T47D (cell line): ENCODE measurements around the gene AKAP11.

Experiments
- DNase-seq, 2 experiments: peaks; one replicate each; pipeline versions ENCODE4 v3.0.0 to v3.0.0-alpha.2; 2011 to 2012; ENCODE audit warnings: low read depth in 1 of 2, low spot score in 1 of 2
- JUND ChIP-seq: IDR thresholded peaks from 2 replicates; pipeline ENCODE4 v1.6.1; 2012; ENCODE audit warnings: low read depth
- in situ Hi-C: cut with HindIII; loops from 2 replicates; pipeline ENCODE4 v1.10.0; 2016; ENCODE audit warnings: low sequenced_read_pairs, low pct_unique_long_range_greater_than_20kb

The AKAP11 gene

DNA sequence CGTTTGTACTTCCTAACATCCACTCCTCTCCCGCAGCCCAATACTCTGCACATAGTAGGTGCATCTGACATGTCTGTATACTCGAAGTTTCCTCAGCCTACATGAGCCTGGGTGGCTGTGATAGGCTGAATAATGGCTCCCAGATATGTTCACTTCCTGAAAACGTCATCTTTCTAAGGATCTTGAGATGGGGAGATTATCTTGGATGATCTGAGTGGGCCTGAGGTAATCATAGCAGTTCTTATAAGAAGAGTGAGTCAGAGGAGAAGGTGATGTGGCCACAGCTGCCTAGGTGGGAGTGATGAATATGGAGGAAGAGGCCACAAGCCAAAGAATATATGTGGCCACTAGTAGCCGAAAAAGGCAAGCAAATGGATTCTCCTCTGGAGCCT, 84.2 kb downstream of the AKAP11 start:
- DNase-seq: no peak
- in situ Hi-C loops: no loop called here
- TF ChIP-seq JUND: no peak

DNA sequence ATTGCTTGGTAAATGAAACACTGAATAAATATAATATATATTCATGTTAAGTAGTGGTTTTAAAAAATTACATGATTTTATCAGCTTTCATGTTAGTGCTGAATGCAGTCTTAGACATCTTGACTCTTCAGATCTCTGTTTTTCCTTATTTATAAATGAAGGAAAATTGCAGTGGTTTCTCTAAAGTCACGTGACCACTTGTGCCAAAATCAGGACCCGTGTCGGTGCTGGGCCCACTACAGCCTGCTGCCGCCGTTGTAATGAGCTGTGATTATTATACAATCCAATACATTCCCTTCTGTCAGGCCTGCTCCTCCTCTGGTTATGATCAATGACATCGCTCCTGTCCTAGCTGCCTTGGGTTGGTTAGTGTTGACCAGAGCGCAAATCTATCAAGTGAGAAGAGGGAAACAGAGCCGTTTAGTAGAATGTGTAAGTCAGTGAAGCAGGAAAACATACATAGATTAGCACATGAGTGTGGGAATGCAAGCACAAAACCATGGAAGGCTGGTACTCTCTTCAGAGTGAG, 88.2 kb downstream of the AKAP11 start:
- DNase-seq: no peak
- no peak for TF ChIP-seq JUND
- in situ Hi-C loops: no loop called here

DNA sequence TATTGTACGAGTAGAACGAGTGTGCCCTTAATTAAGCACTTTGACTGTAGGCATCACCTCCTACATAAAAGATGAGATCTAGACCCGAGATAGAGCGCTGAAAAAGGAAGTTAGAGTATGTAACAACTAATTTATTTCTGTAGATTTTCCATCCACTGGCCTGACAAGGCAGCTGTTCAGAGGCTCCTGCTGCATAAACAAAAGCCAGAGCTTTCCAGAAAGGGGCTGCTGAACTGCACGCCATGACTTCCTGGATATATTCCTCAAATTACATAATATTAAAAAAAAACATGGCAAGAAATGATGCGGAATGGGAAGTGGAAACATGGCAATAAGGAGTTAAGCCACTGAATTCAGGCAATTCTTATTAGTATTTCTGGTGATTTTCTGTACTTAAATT, 89.7 kb downstream of the AKAP11 start:
- in situ Hi-C loops: no loop called here
- TF ChIP-seq JUND: no peak
- DNase-seq: no peak

DNA sequence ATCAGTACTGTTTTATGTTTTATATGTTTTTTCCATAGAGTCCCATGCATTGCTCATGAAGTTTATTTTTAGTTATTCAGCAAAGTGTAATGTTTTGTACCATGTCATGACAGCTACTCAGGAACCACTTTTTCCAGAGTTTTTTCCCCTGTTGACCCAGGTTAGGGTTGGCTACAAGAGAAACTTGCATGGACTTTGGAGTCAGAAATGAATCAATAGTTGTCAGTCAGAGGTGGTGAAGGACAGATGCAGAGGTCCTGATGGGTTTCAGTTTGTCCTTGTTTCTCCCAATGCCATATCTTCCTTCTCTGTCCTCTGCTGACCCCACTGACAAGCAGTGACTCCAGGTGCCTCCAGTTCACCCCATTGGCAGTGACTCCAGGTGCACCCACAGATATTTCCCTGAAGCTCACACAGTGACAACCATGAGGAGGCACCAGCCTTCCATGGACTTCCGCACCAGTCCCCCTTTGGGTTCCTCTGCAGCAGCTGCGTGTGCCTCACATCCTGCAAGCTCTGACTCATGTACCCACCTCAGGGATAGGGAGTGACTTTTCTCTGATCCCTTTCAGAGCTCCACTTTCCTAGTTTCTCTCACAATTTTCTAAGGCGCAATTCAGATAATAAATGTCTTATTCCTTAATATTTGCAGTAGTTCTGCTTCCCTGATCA, 92.1 kb downstream of the AKAP11 start:
- in situ Hi-C loops: no loop called here
- no peak for DNase-seq
- TF ChIP-seq JUND: no peak

DNA sequence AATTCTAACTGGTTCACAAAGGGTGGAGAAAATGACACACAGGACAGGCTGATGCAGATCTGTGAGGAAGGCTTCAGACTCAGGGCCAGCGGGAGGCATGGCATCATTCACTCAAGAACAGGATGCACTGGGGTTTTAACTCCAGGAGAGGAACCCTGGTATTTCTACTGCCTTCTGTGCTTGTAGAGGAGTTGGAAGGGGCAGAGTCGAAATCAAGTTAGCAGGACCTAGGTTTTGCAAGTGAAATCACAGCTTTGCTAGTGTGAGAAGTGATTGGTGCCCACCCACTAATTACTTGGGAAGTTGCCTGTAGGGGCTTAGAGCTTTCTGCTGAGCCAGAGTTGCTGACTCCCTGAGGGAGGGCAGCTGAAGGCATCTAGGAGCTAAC, 92.7 kb downstream of the AKAP11 start:
- DNase-seq: no peak
- in situ Hi-C loops: no loop called here
- no peak for TF ChIP-seq JUND

DNA sequence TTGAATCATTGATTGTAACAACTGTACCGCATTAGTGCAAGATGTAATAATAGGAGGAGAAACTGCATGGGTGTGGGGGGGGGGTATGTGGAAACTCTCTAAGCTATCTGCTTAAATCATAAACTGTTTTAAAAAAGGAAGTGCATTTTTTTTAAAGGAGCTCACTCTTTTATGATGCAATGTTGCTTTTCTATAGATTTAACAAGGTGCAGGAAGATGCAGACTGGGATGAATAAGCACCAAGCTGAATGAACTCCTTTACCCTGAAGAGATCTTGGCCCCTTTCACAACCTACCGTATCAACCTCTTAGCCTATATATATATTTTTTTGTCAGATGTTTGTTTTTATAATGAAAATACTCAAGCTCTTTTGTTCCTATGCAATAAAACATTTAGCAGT, 95.9 kb downstream of the AKAP11 start:
- in situ Hi-C loops: no loop called here
- no peak for TF ChIP-seq JUND
- no peak for DNase-seq

DNA sequence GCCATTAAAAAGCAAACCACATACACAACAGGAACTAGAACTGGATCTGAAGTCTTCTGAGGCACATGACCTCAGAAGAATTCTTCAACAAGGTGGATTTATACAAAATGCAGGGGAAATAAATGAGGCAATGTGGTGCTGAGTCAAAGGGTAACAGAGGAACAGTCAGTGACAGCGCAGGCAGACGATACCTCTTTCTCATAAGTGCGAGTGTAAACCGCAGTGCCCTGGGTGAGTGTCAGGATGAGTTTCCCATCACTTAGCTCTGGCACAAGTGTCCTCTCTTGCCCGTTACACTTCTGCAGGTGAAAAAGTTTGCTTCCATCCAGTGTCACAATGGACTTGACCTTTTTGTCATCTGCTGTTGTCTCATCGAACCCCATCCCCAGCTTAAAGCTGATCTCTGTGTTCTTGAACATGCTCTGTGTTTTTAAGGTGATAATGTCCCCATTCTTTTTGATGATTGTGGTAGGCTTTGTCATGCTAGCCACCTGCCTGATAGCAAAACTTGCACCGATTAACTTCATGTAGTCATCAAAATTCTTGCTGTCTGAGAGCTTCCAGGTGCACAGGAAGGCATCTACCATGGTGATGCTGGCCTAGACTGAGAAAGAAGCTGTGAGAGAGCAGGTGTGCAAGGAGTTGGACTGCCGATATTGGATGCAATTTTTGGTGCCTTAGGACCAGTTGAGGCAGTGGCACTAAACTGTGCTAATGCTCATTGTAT, 97.3 kb downstream of the AKAP11 start:
- in situ Hi-C loops: no loop called here
- no peak for DNase-seq
- no peak for TF ChIP-seq JUND

DNA sequence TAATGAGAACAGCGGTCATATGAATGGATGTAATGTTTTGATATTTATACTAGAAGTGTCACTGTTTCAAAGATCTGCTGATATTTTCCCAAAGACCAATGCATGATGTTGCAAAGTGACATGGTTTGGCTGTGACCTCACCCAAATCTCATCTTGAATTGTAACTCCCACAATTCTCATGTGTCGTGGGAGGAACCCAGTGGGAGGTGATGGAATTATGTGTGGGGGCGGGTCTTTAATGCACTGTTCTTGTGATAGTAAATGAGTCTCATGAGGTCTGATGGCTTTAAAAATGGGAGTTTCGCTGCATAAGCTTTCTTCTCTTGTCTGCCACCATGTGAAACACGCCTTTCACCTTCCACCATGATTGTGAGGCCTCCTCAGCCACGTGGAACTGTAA, 98.3 kb downstream of the AKAP11 start:
- TF ChIP-seq JUND: no peak
- in situ Hi-C loops: no loop called here

More for the DNA sequence above, 98.3 kb downstream of the AKAP11 start:
- DNase-seq: no peak
